GM12878 (cell line): ENCODE measurements around the gene BTBD3. TPM values are rescaled to one million over a fixed set of nuclear protein-coding genes. Genes with fewer than 3 reads are reported as not detected.

Experiments used
- ATAC-seq: fragments of 200-7000 bp; cut with Tn5 transposase; 3 replicates; pipeline ENCODE4 v1.9.1; 2020; ENCODE audit warnings: mild to moderate bottlenecking, moderate library complexity
- BruUV-seq: library from RNA; stranded (reverse); fragments of 400-500 nt; replicated peaks from 2 replicates; lab custom pipeline; 2021; lab: Mats Ljungman, UMichigan
- CTCF ChIA-PET: fragments of 300-600 bp; sonication (Branson Sonifier 250); formaldehyde crosslinking; extraction: SDS; loops from one replicate; lab custom pipeline; 2021; ENCODE audit warnings: inconsistent platforms; lab: Yijun Ruan, JAX
- POLR2A ChIA-PET: fragments of 350-600 bp; formaldehyde crosslinking; extraction: SDS; loops from one replicate; lab custom pipeline; 2021; ENCODE audit warnings: inconsistent platforms; lab: Charles Lee
- RAD21 ChIA-PET: fragments of 300-600 bp; sonication (Branson Sonifier 250); formaldehyde crosslinking; loops from one replicate; lab custom pipeline; 2023; ENCODE audit warnings: antibody characterized with exemption; ENCODE audit not compliant: unreplicated experiment; lab: Charles Lee
- SMC1A ChIA-PET: fragments of 300-600 bp; sonication (Branson Sonifier 250); formaldehyde crosslinking; loops from one replicate; lab custom pipeline; 2023; ENCODE audit not compliant: unreplicated experiment, uncharacterized antibody; lab: Charles Lee
- DNase-seq: peaks from one replicate; pipeline ENCODE4 v3.0.0-alpha.2; 2011; ENCODE audit warnings: low read depth, low spot score
- FAIRE-seq: peaks from 3 replicates; lab custom pipeline; 2011; peaks lifted over from hg19 to GRCh38; lab: Jason Lieb, UNC
- H2AFZ ChIP-seq: 2 replicates; pipeline ENCODE4 v1.6.0; 2011; ENCODE audit warnings: low read depth, low read length, control low read depth; ENCODE audit not compliant: control insufficient read depth
- H3K27ac ChIP-seq: 2 replicates; pipeline ENCODE4 v1.5.1; 2011; ENCODE audit warnings: control low read depth; ENCODE audit not compliant: control insufficient read depth, insufficient read depth
- H3K27me3 ChIP-seq, 2 experiments: replicated peaks in 1 of 2; 2 replicates each; pipeline versions ENCODE4 v1.6.0 to v1.6.1; 2011; ENCODE audit warnings: low read length in 1 of 2; ENCODE audit not compliant: control insufficient read depth in 2 of 2, insufficient read depth in 2 of 2
- H3K36me3 ChIP-seq, 2 experiments: 2 replicates each; pipeline ENCODE4 v1.5.1; 2011; ENCODE audit warnings: low read length in 1 of 2; ENCODE audit not compliant: control insufficient read depth in 2 of 2, insufficient read depth in 2 of 2
- H3K4me1 ChIP-seq: 2 replicates; pipeline ENCODE4 v1.6.1; 2011; ENCODE audit warnings: mild to moderate bottlenecking, low read length, moderate library complexity, mixed read lengths; ENCODE audit not compliant: control insufficient read depth, insufficient read depth
- H3K4me2 ChIP-seq: 2 replicates; pipeline ENCODE4 v1.6.0; 2011; ENCODE audit warnings: control low read depth; ENCODE audit not compliant: control insufficient read depth, insufficient read depth
- H3K4me3 ChIP-seq: fragments of 200-600 bp; sonication (generic); 2 replicates; pipeline ENCODE4 v1.5.1; 2016
- H3K79me2 ChIP-seq: 2 replicates; pipeline ENCODE4 v1.6.0; 2011; ENCODE audit warnings: low read length; ENCODE audit not compliant: control insufficient read depth, insufficient read depth
- H3K9ac ChIP-seq: 2 replicates; pipeline ENCODE4 v1.8.0; 2011; ENCODE audit warnings: low read length, control low read depth, mixed read lengths; ENCODE audit not compliant: control insufficient read depth, insufficient read depth
- H3K9me3 ChIP-seq: replicated peaks from 3 replicates; pipeline ENCODE4 v1.5.1; 2011; ENCODE audit warnings: mild to moderate bottlenecking, low read length; ENCODE audit not compliant: control insufficient read depth, insufficient read depth
- H4K20me1 ChIP-seq: 2 replicates; pipeline ENCODE4 v1.6.0; 2011; ENCODE audit not compliant: control insufficient read depth, insufficient read depth
- BCLAF1 ChIP-seq: fragments of 450-650 bp; IDR thresholded peaks from 2 replicates; pipeline ENCODE4 v1.6.1; 2017; ENCODE audit warnings: antibody characterized with exemption, mild to moderate bottlenecking, moderate library complexity
- CREB1 ChIP-seq: IDR thresholded peaks from 2 replicates; pipeline ENCODE4 v1.6.1; 2012; ENCODE audit warnings: low read depth, mild to moderate bottlenecking, inconsistent platforms
- EZH2 ChIP-seq: IDR thresholded peaks from 2 replicates; pipeline ENCODE4 v1.6.1; 2012; ENCODE audit warnings: low read depth, mild to moderate bottlenecking, control low read depth, inconsistent platforms, low read length, borderline replicate concordance; ENCODE audit not compliant: control insufficient read depth
- NR2C1 ChIP-seq: fragments of 450-650 bp; IDR thresholded peaks from 2 replicates; pipeline ENCODE4 v1.6.1; 2017; ENCODE audit warnings: antibody characterized with exemption, mild to moderate bottlenecking, moderate library complexity
- POLR2AphosphoS5 ChIP-seq: IDR thresholded peaks from 2 replicates; pipeline ENCODE4 v1.6.1; 2011; ENCODE audit warnings: mild to moderate bottlenecking, low read length, inconsistent platforms
- REST ChIP-seq: IDR thresholded peaks from 2 replicates; pipeline ENCODE4 v1.6.1; 2012; ENCODE audit warnings: mild to moderate bottlenecking, low read depth, low read length
- SMARCA5 ChIP-seq: fragments of 450-650 bp; IDR thresholded peaks from 2 replicates; pipeline ENCODE4 v1.6.1; 2017; ENCODE audit warnings: mild to moderate bottlenecking
- SMC3 ChIP-seq: IDR thresholded peaks from 2 replicates; pipeline ENCODE4 v1.6.1; 2011; ENCODE audit warnings: low read length, improper control_type of control experiment, borderline replicate concordance
- SUZ12 ChIP-seq: fragments of 200-600 bp; sonication (generic); IDR thresholded peaks from one replicate; pipeline ENCODE4 v1.6.1; 2018; ENCODE audit warnings: antibody characterized with exemption, mild to moderate bottlenecking; ENCODE audit not compliant: unreplicated experiment
- TARDBP ChIP-seq: IDR thresholded peaks from 2 replicates; pipeline ENCODE4 v1.6.1; 2016; ENCODE audit warnings: borderline replicate concordance
- YY1 ChIP-seq: IDR thresholded peaks from 2 replicates; pipeline ENCODE4 v1.6.1; 2011; ENCODE audit warnings: low read depth, mild to moderate bottlenecking, low read length
- ZNF217 ChIP-seq: fragments of 450-650 bp; IDR thresholded peaks from 2 replicates; pipeline ENCODE4 v1.6.1; 2017; ENCODE audit warnings: antibody characterized with exemption, mild to moderate bottlenecking
- WGBS: methylation state at CpG from one replicate; pipeline ENCODE4 v1.1.6; 2016; ENCODE audit warnings: low lambda C conversion rate; ENCODE audit not compliant: insufficient replicate concordance, insufficient coverage; ENCODE audit errors: missing lambda C conversion rate; 5-methylcytosine and 5-hydroxymethylcytosine counted together
- in situ Hi-C: fragments of 300-500 bp; cut with MboI; formaldehyde crosslinking; loops from 9 replicates; pipeline ENCODE4 v1.14.3; 2018; ENCODE audit warnings: mixed read lengths
- intact Hi-C: fragments of 100-400 bp; cut with micrococcal nuclease; formaldehyde crosslinking; loops from one replicate; pipeline ENCODE4 v1.14.2; 2022; ENCODE audit not compliant: unreplicated experiment
- polyA plus RNA-seq, 11 experiments: library from polyadenylated mRNA; depleted of rRNA in 4 of 11; unstranded in 6 of 11; stranded (reverse) in 5 of 11; fragments of >200 nt; fragmentation: Nextera tagmentation in 4 of 11; fragmentation: Illumina TruSeq in 1 of 11; extraction: Ambion mirVana in 4 of 11; extraction: Trizol in 1 of 11; gene quantifications; 1 replicate in 1 of 11; 2 replicates in 10 of 11; pipeline versions ENCODE4 v1.2.1 to v1.2.3, GENCODE V29; 2011 to 2016; ENCODE audit warnings: inconsistent platforms in 2 of 11, missing spikeins in 2 of 11, low read depth in 1 of 11
- total RNA-seq, 4 experiments: library from RNA; depleted of rRNA in 3 of 4; stranded (reverse); fragments of >200 nt in 3 of 4; fragmentation: Illumina TruSeq in 1 of 4; extraction: Trizol in 1 of 4; gene quantifications; 2 replicates each; pipeline versions ENCODE4 v1.2.1 to v1.2.3, GENCODE V29; 2013 to 2021

Gene BTBD3
- total and polyA plus RNA-seq, 10 of the 15 experiments (the other 5 are each of a cell fraction or from before 2014, with no cell fraction given): 0.02 to 12.8 (median 0.23) TPM

GRCh38 chr20:11921321-11921720, 3.6 kb downstream of the BTBD3 start (continued):
- TF ChIP-seq SUZ12 (no peak), CREB1 (no peak)
- TF ChIP-seq, all 136 proteins: peak for 0

GRCh38 chr20:11922561-11922960, 4.9 kb downstream of the BTBD3 start:
- no TSS peak for BruUV-seq
- in situ Hi-C loops: no loop called here
- H3K9me3 ChIP-seq: no peaks in the 10 kb centered on the region

More at GRCh38 chr20:11922561-11922960, 4.9 kb downstream of the BTBD3 start:
- Histone ChIP-seq H2AFZ (no peak overlapping the region), H3K79me2 (no peaks in the 10 kb centered on the region), H3K4me2 (no peak overlapping the region), H3K27me3 (no peaks in the 10 kb centered on the region), H3K27ac (no peak overlapping the region), H3K4me1 (no peaks in the 10 kb centered on the region), H4K20me1 (no peaks in the 10 kb centered on the region), H3K36me3 (no peaks in the 10 kb centered on the region; a peak in 1 of 4 replicates), H3K9ac (no peak overlapping the region), H3K4me3 (no peak overlapping the region)
- ATAC-seq: no peak
- no peak for TF ChIP-seq ZNF217
- TF ChIP-seq SMC3: no peak
- TF ChIP-seq TARDBP: no peak
- no peak for TF ChIP-seq BCLAF1
- TF ChIP-seq YY1: no peak
- TF ChIP-seq EZH2: no peak
- TF ChIP-seq POLR2AphosphoS5: no peak
- TF ChIP-seq REST: no peak
- no peak for TF ChIP-seq CREB1
- no peak for TF ChIP-seq SMARCA5
- TF ChIP-seq NR2C1: no peak
- ChIA-PET SMC1A (interaction anchor here (0.8 to 1.4 kb wide), 2 partner anchors 10 to 73 kb away, joined by 3 to 7 read pairs; no protein-coding TSS in a partner anchor), RAD21 (no interaction called here), CTCF (interaction anchor here (3.8 kb wide), 1 partner anchor 9 kb away, joined by 21 read pairs; no protein-coding TSS in a partner anchor), POLR2A (no interaction called here)
- no peak for DNase-seq
- no peak for FAIRE-seq
- 28% methylated on average over 4 of the region's 4 CpGs for WGBS
- intact Hi-C loops: no loop called here
